CD8-positive, alpha-beta memory T cell (primary cell): Measurements from ENCODE around the gene DPYD. TPM values are rescaled to one million over a fixed set of nuclear protein-coding genes. Genes with fewer than 3 reads are reported as not detected.

Experiments used
- CTCF ChIA-PET: fragments of 350-600 bp; sonication (Branson Sonifier 250); formaldehyde crosslinking; loops from one replicate; lab custom pipeline; 2021; ENCODE audit warnings: antibody characterized with exemption; lab: Charles Lee
- POLR2A ChIA-PET: fragments of 350-600 bp; sonication (Branson Sonifier 250); formaldehyde crosslinking; loops from one replicate; lab custom pipeline; 2021; ENCODE audit warnings: antibody characterized with exemption; lab: Charles Lee
- DNase-seq, 5 donors: peaks; one replicate each; pipeline versions ENCODE4 v3.0.0 to v3.0.0-alpha.2; 2020 to 2022; ENCODE audit warnings: mixed read lengths in 1 of 5
- H3K27ac ChIP-seq: one replicate; pipeline ENCODE4 v1.7.0; 2013; ENCODE audit warnings: low read depth, mild to moderate bottlenecking, low read length, moderate library complexity
- H3K27me3 ChIP-seq: 2 replicates; pipeline ENCODE4 v1.7.0; 2013; ENCODE audit warnings: low read length, mild to moderate bottlenecking; ENCODE audit not compliant: insufficient read depth, poor library complexity, severe bottlenecking
- H3K36me3 ChIP-seq: 2 replicates; pipeline ENCODE4 v1.7.0; 2013; ENCODE audit warnings: mild to moderate bottlenecking, low read length, moderate library complexity; ENCODE audit not compliant: insufficient read depth
- H3K4me1 ChIP-seq: 2 replicates; pipeline ENCODE4 v1.7.0; 2013; ENCODE audit warnings: mild to moderate bottlenecking, low read length, moderate library complexity; ENCODE audit not compliant: insufficient read depth
- H3K4me3 ChIP-seq: 2 replicates; pipeline ENCODE4 v1.7.0; 2013; ENCODE audit warnings: mild to moderate bottlenecking, low read length
- H3K9me3 ChIP-seq: 2 replicates; pipeline ENCODE4 v1.7.0; 2013; ENCODE audit warnings: mild to moderate bottlenecking, low read length
- H3K27ac Mint-ChIP-seq, 8 donors: one replicate each; pipeline ENCODE4 v1.8.0; 2020 to 2021; ENCODE audit warnings: mixed read lengths in 8 of 8, mild to moderate bottlenecking in 6 of 8, inconsistent platforms in 3 of 8, moderate library complexity in 3 of 8
- H3K27me3 Mint-ChIP-seq, 2 donors: one replicate each; pipeline ENCODE4 v1.8.0; 2020 to 2021; ENCODE audit warnings: mixed read lengths in 2 of 2, mild to moderate bottlenecking in 1 of 2, moderate library complexity in 1 of 2
- H3K36me3 Mint-ChIP-seq, 3 donors: one replicate each; pipeline ENCODE4 v1.8.0; 2020 to 2021; ENCODE audit warnings: mixed read lengths in 3 of 3, inconsistent platforms in 1 of 3, mild to moderate bottlenecking in 1 of 3
- H3K4me1 Mint-ChIP-seq, 3 donors: one replicate each; pipeline ENCODE4 v1.8.0; 2020 to 2021; ENCODE audit warnings: mixed read lengths in 3 of 3, inconsistent platforms in 1 of 3, mild to moderate bottlenecking in 1 of 3
- H3K4me3 Mint-ChIP-seq, 7 donors: one replicate each; pipeline ENCODE4 v1.8.0; 2020 to 2021; ENCODE audit warnings: mixed read lengths in 7 of 7, mild to moderate bottlenecking in 6 of 7, moderate library complexity in 4 of 7, inconsistent platforms in 2 of 7
- H3K9me3 Mint-ChIP-seq, 5 donors: one replicate each; pipeline ENCODE4 v1.8.0; 2020 to 2022; ENCODE audit warnings: mixed read lengths in 5 of 5, mild to moderate bottlenecking in 3 of 5, moderate library complexity in 2 of 5, inconsistent platforms in 1 of 5
- polyA plus RNA-seq: library from polyadenylated mRNA; unstranded; fragments of 300-500 nt; fragmentation: Illumina TruSeq; gene quantifications from one replicate; pipeline ENCODE4 v1.2.3, GENCODE V29; 2021
- total RNA-seq, 2 experiments: library from RNA; stranded (reverse); gene quantifications; one replicate each; pipeline ENCODE4 v1.2.3, GENCODE V29; 2021

Gene DPYD
- total and polyA plus RNA-seq, 3 experiments from 2014 or later = 9.6 to 43.9 (median 10.3) TPM

DNA sequence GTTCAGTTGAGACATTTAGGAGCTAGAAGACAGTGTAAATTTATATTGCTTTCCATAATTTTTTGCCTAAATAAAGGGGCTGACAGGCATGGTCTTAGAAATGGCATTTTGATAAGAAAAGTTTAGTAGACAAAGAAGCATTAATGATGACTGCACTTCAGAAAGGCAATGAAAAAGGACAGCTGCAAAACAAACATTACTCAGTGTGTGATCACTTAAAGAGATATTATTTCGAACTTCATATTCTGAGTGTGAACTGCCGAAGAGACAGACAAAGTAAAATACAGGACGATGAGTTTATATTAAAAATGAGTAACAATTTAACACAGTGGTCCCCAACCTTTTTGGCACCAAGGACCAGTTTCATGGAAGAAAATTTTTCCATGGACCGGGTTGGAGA, 243.1 kb downstream of the DPYD start:
- no peak overlapping the region for H3K4me3 Mint-ChIP-seq
- no peaks in the 10 kb centered on the region for H3K27me3 Mint-ChIP-seq
- no peak overlapping the region for H3K27ac Mint-ChIP-seq
- no peak overlapping the region for H3K27ac ChIP-seq
- H3K9me3 ChIP-seq = no peaks in the 10 kb centered on the region
- ChIA-PET POLR2A (no interaction called here), CTCF (no interaction called here)
- no peaks in the 10 kb centered on the region for H3K27me3 ChIP-seq
- H3K36me3 Mint-ChIP-seq = peaks cover 34 to 74% (median 51%) of the 10 kb centered on the region in 3 donors
- no peak for DNase-seq
- no peaks in the 10 kb centered on the region for H3K9me3 Mint-ChIP-seq
- no peaks in the 10 kb centered on the region for H3K4me1 Mint-ChIP-seq
- no peaks in the 10 kb centered on the region for H3K4me1 ChIP-seq
- H3K4me3 ChIP-seq = no peak overlapping the region
- peaks cover 5% of the 10 kb centered on the region for H3K36me3 ChIP-seq

DNA sequence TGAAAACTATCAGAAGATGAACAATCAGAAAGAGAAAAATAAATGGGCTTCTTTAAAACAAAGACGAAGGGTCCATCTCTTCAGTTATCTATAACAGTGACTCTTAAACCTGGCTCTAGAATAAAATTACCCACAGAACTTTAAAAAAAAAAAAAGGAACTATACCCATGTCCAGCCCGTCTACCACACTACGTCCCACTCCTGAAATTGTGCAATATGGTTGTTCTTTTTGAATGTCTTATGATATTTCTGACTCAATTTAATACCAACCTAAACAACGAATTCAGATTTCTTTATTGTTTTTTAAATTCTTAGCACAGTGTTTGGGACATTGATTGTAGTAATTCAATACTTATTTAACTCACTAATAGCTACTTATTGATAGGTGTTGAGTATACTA, 246.3 kb downstream of the DPYD start:
- Mint-ChIP-seq H3K4me1 (no peaks in the 10 kb centered on the region), H3K27me3 (no peaks in the 10 kb centered on the region), H3K36me3 (peaks cover 25 to 68% (median 68%) of the 10 kb centered on the region in 3 donors), H3K27ac (no peak overlapping the region), H3K9me3 (peaks cover 0 to 4% (median 0%) of the 10 kb centered on the region in 5 donors), H3K4me3 (no peak overlapping the region)
- H3K27me3 ChIP-seq = no peaks in the 10 kb centered on the region
- no peaks in the 10 kb centered on the region for H3K4me1 ChIP-seq
- no peaks in the 10 kb centered on the region for H3K9me3 ChIP-seq
- ChIA-PET CTCF (no interaction called here), POLR2A (no interaction called here)
- H3K36me3 ChIP-seq = peaks cover 5% of the 10 kb centered on the region
- no peak overlapping the region for H3K4me3 ChIP-seq
- H3K27ac ChIP-seq = no peak overlapping the region
- DNase-seq = no peak

DNA sequence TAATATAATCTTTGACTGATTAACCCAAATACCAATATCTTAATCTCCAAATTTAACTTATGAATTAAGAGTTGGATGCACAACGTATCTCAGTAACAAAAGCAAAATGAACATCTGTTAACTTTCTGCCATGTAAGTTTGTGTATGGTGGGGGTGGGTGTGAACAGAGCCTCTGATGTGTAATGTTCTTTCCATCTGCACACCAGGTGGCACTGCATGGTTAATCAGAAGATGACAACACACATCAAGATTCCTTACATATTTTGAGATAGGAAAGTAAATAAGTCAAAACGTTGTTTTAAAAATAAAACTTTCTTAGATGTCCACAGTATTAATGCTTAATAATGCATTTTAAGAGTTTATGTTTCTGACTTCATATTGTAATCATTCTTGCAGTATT, 251.9 kb downstream of the DPYD start:
- Histone ChIP-seq H3K27ac (no peak overlapping the region), H3K9me3 (no peaks in the 10 kb centered on the region), H3K27me3 (no peaks in the 10 kb centered on the region), H3K36me3 (no peaks in the 10 kb centered on the region), H3K4me1 (no peaks in the 10 kb centered on the region), H3K4me3 (no peak overlapping the region)
- H3K9me3 Mint-ChIP-seq = peaks cover 0 to 4% (median 0%) of the 10 kb centered on the region in 5 donors
- H3K4me3 Mint-ChIP-seq = no peak overlapping the region
- H3K36me3 Mint-ChIP-seq = peaks cover 10 to 33% (median 29%) of the 10 kb centered on the region in 3 donors
- DNase-seq = no peak
- POLR2A ChIA-PET = no interaction called here
- CTCF ChIA-PET = no interaction called here
- H3K27me3 Mint-ChIP-seq = no peaks in the 10 kb centered on the region
- H3K4me1 Mint-ChIP-seq = no peaks in the 10 kb centered on the region
- H3K27ac Mint-ChIP-seq = peak overlapping the region in 1 of 8 donors; percentile 9

DNA sequence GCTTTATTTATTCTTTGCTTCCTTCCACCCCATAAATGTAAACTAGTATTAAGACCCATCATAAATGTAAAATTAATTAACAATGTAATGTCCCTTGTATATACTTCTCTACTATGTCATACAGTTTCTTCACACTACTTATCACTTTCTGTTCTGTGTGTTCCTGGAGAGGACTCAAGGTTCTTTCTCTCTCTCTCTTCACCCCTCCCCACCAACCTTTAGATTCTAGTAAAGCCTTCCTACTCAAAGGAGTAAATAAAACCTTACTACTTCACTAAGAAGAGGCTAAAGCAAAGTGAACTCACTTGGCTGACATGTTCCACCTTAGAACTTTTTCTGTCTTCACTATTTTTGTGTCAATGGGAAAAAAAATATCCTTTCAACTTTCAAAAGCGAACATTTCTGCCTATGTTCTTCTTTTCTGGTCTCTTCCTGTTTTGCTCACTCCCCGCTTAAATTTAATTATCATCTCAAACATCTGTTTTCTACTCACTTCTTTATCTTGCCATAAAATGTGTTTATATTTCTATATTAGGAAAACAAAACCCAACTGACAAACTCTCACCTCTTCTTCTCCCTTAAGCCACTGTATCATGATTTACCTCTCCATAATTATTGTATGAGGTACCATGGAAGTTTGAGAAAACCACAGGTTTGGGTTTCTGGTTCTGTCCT, 260.3 kb downstream of the DPYD start:
- no peak overlapping the region for H3K27ac ChIP-seq
- Mint-ChIP-seq H3K4me3 (no peak overlapping the region), H3K27me3 (no peaks in the 10 kb centered on the region), H3K9me3 (no peaks in the 10 kb centered on the region), H3K27ac (peak overlapping the region in 2 of 8 donors; percentile 6 to 27), H3K36me3 (peaks cover 7 to 13% (median 13%) of the 10 kb centered on the region in 3 donors), H3K4me1 (peaks cover 0 to 5% (median 0%) of the 10 kb centered on the region in 3 donors)
- no peaks in the 10 kb centered on the region for H3K27me3 ChIP-seq
- no peaks in the 10 kb centered on the region for H3K9me3 ChIP-seq
- H3K4me3 ChIP-seq = no peak overlapping the region
- DNase-seq = no peak
- no peaks in the 10 kb centered on the region for H3K4me1 ChIP-seq
- no peaks in the 10 kb centered on the region for H3K36me3 ChIP-seq
- POLR2A ChIA-PET = no interaction called here
- CTCF ChIA-PET = no interaction called here

DNA sequence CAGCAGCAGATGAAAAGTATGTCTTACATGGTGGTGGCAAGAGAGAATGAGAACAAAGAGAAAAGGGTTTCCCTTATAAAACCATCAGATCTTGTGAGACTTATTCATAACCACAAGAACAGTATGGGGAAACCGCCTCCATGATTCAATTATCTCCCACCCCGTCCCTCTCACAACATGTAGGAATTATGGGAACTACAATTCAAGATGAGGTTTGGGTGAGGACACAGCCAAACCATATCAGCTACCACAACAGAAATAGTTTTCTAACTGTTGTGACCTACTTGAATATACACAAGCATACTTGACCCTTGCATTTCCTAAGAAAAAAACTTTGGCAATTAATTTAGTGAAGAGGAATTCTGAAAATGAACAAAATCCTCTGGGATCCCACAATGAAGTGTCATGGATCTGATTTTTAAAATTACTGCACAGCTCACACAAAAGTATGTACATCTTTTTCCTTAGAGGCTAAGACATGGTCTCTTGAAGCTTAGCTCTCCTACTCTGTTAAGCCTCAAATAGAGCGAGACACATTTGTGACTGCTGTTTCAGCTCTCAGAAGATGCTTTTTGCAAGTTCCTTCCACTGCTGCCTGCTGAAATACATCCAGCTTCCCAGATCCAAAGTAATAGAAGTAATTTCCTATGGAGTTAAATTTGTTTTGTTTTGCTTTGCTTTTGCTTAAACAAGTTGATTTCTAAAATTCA, 265.8 kb downstream of the DPYD start:
- H3K4me1 Mint-ChIP-seq = peaks cover 0 to 6% (median 0%) of the 10 kb centered on the region in 3 donors
- H3K4me3 Mint-ChIP-seq = no peak overlapping the region
- no peak overlapping the region for H3K4me3 ChIP-seq
- no peak overlapping the region for H3K27ac ChIP-seq
- H3K9me3 ChIP-seq = no peaks in the 10 kb centered on the region
- H3K36me3 ChIP-seq = no peaks in the 10 kb centered on the region
- H3K9me3 Mint-ChIP-seq = no peaks in the 10 kb centered on the region
- no peaks in the 10 kb centered on the region for H3K27me3 Mint-ChIP-seq
- H3K27me3 ChIP-seq = no peaks in the 10 kb centered on the region
- CTCF ChIA-PET = no interaction called here
- no peak overlapping the region for H3K27ac Mint-ChIP-seq
- POLR2A ChIA-PET = no interaction called here
- H3K4me1 ChIP-seq = no peaks in the 10 kb centered on the region
- H3K36me3 Mint-ChIP-seq = peaks cover 11 to 18% (median 16%) of the 10 kb centered on the region in 3 donors
- no peak for DNase-seq

DNA sequence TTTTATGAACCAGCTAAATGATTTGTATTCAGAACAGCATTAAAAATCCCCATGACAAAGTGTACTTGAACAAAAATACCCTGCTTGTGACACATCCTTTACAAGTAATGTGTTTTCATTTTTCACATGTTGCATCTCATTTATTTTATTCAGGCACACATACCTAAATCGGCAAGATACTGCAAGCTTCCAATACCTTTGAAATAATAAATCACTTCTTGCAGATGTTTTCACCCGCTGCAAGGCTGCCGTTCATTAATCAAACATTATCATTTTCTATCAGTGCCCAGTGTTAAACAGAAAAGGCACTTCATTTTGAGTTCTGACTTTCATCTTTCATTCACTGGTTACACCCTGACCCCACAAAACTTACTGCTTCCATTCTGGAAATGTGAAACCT, 269.6 kb downstream of the DPYD start:
- Mint-ChIP-seq H3K36me3 (peaks cover 21 to 31% (median 26%) of the 10 kb centered on the region in 3 donors), H3K27ac (no peak overlapping the region), H3K4me3 (no peak overlapping the region), H3K9me3 (peaks cover 6 to 13% (median 8%) of the 10 kb centered on the region in 5 donors), H3K27me3 (no peaks in the 10 kb centered on the region), H3K4me1 (peaks cover 0 to 6% (median 0%) of the 10 kb centered on the region in 3 donors)
- H3K4me3 ChIP-seq = no peak overlapping the region
- POLR2A ChIA-PET = no interaction called here
- H3K9me3 ChIP-seq = peaks cover 4% of the 10 kb centered on the region
- no peaks in the 10 kb centered on the region for H3K36me3 ChIP-seq
- H3K27ac ChIP-seq = no peak overlapping the region
- CTCF ChIA-PET = no interaction called here
- no peaks in the 10 kb centered on the region for H3K27me3 ChIP-seq
- DNase-seq = no peak
- H3K4me1 ChIP-seq = no peaks in the 10 kb centered on the region

DNA sequence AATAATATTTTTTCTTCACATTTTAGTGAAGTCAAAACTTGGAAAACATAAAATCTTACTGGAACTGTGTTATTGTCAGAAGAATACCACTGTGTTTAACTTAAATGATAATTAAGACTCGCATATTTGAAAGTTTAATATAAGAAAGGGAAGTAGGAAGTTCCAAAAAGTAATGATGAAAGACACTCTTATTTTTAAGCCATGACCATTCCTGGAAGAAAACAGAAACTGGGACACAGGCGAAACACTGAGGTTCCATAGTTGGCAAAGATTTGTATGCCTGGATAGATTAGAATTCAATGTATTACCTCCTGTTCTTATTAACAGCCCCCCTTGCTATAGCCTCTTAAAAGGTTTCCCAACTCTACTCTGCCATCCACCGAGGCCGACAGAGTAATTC, 271.2 kb downstream of the DPYD start:
- no peak for DNase-seq
- no peaks in the 10 kb centered on the region for H3K27me3 ChIP-seq
- Mint-ChIP-seq H3K27me3 (no peaks in the 10 kb centered on the region), H3K36me3 (peaks cover 28 to 46% (median 28%) of the 10 kb centered on the region in 3 donors), H3K4me1 (peaks cover 0 to 6% (median 0%) of the 10 kb centered on the region in 3 donors), H3K4me3 (no peak overlapping the region), H3K27ac (no peak overlapping the region), H3K9me3 (peaks cover 6 to 18% (median 15%) of the 10 kb centered on the region in 5 donors)
- H3K36me3 ChIP-seq = no peaks in the 10 kb centered on the region
- H3K4me3 ChIP-seq = no peak overlapping the region
- H3K9me3 ChIP-seq = peaks cover 4% of the 10 kb centered on the region
- no peaks in the 10 kb centered on the region for H3K4me1 ChIP-seq
- ChIA-PET POLR2A (no interaction called here), CTCF (interaction anchor here (1.3 kb wide), 1 partner anchor 12 kb away, joined by 3 read pairs; no protein-coding TSS in a partner anchor)
- H3K27ac ChIP-seq = no peak overlapping the region

DNA sequence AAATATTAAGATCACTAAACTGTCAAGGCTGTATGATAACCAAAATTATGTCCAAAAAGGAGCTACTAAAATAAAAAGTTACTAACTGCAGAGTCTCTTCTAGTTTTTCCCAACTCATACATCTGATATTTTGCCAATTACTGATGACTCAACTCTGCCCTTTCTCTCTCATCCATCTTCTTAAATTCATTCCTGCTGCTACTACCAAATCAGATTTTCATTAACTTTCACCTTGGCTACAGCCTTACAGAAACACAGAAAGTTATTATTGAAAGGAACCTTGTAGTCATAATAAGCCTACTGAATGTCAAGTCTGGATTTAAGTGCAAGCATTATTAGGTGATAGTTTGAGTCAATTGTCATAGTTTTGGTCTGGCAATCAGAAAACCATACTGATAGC, 273.1 kb downstream of the DPYD start:
- no peak overlapping the region for H3K4me3 ChIP-seq
- H3K36me3 ChIP-seq = no peaks in the 10 kb centered on the region
- Mint-ChIP-seq H3K27ac (no peak overlapping the region), H3K9me3 (peaks cover 6 to 21% (median 16%) of the 10 kb centered on the region in 5 donors), H3K36me3 (peaks cover 26 to 53% (median 37%) of the 10 kb centered on the region in 3 donors), H3K27me3 (no peaks in the 10 kb centered on the region), H3K4me1 (peaks cover 0 to 1% (median 0%) of the 10 kb centered on the region in 3 donors), H3K4me3 (no peak overlapping the region)
- H3K27me3 ChIP-seq = no peaks in the 10 kb centered on the region
- H3K4me1 ChIP-seq = no peaks in the 10 kb centered on the region
- POLR2A ChIA-PET = no interaction called here
- DNase-seq = no peak
- H3K27ac ChIP-seq = no peak overlapping the region
- H3K9me3 ChIP-seq = peaks cover 4% of the 10 kb centered on the region
- CTCF ChIA-PET = no interaction called here
